GM23248 (cell line): Measurements from ENCODE around the gene MSANTD1. TPM values are rescaled to one million over a fixed set of nuclear protein-coding genes. Genes with fewer than 3 reads are reported as not detected.

Experiments
- DNase-seq: peaks from one replicate; pipeline ENCODE4 v3.0.0-alpha.2; 2015
- H2AFZ ChIP-seq: fragments of 200-600 bp; sonication (generic); 2 replicates; pipeline ENCODE4 v1.6.1; 2016; ENCODE audit warnings: antibody characterized with exemption
- H3F3A ChIP-seq: fragments of 200-600 bp; sonication (generic); 2 replicates; pipeline ENCODE4 v1.6.1; 2016; ENCODE audit warnings: mild to moderate bottlenecking, antibody characterized with exemption, mixed run types; ENCODE audit not compliant: insufficient read depth
- H3K27ac ChIP-seq: fragments of 200-600 bp; sonication (generic); 2 replicates; pipeline ENCODE4 v1.5.1; 2016; ENCODE audit warnings: mild to moderate bottlenecking
- H3K27me3 ChIP-seq: fragments of 200-600 bp; sonication (generic); replicated peaks from 2 replicates; pipeline ENCODE4 v1.6.1; 2016; ENCODE audit warnings: mild to moderate bottlenecking; ENCODE audit not compliant: insufficient read depth
- H3K36me3 ChIP-seq: fragments of 200-600 bp; sonication (generic); 2 replicates; pipeline ENCODE4 v1.6.1; 2016; ENCODE audit warnings: low read depth, mild to moderate bottlenecking
- H3K4me1 ChIP-seq: fragments of 200-600 bp; sonication (generic); 2 replicates; pipeline ENCODE4 v1.6.1; 2016; ENCODE audit warnings: mild to moderate bottlenecking; ENCODE audit not compliant: insufficient read depth
- H3K4me2 ChIP-seq: fragments of 200-600 bp; sonication (generic); one replicate; pipeline ENCODE4 v1.6.1; 2016; ENCODE audit warnings: mild to moderate bottlenecking; ENCODE audit not compliant: unreplicated experiment
- H3K4me3 ChIP-seq: fragments of 200-600 bp; sonication (generic); 2 replicates; pipeline ENCODE4 v1.5.1; 2016; ENCODE audit warnings: mild to moderate bottlenecking
- H3K79me2 ChIP-seq: fragments of 200-600 bp; sonication (generic); 2 replicates; pipeline ENCODE4 v1.6.1; 2016; ENCODE audit warnings: mild to moderate bottlenecking; ENCODE audit not compliant: insufficient read depth
- H3K9ac ChIP-seq: fragments of 200-600 bp; sonication (generic); 2 replicates; pipeline ENCODE4 v1.6.1; 2016; ENCODE audit warnings: mild to moderate bottlenecking
- H3K9me2 ChIP-seq: fragments of 200-600 bp; sonication (generic); 2 replicates; pipeline ENCODE4 v1.6.1; 2016; ENCODE audit warnings: mixed run types, mild to moderate bottlenecking, moderate library complexity; ENCODE audit not compliant: insufficient read depth
- H3K9me3 ChIP-seq: fragments of 200-600 bp; sonication (generic); one replicate; pipeline ENCODE4 v1.6.1; 2017; ENCODE audit warnings: low read depth
- H4K20me1 ChIP-seq: fragments of 200-600 bp; sonication (generic); 2 replicates; pipeline ENCODE4 v1.6.0; 2016; ENCODE audit not compliant: insufficient read depth
- EZH2 ChIP-seq: fragments of 200-600 bp; sonication (generic); IDR thresholded peaks from 2 replicates; pipeline ENCODE4 v1.6.1; 2018; ENCODE audit warnings: antibody characterized with exemption, mild to moderate bottlenecking; ENCODE audit not compliant: insufficient read depth, poor library complexity, severe bottlenecking
- EZH2phosphoT487 ChIP-seq: fragments of 200-600 bp; sonication (generic); IDR thresholded peaks from 2 replicates; pipeline ENCODE4 v1.6.1; 2018; ENCODE audit warnings: antibody characterized with exemption, moderate library complexity, mild to moderate bottlenecking, low read depth; ENCODE audit not compliant: insufficient read depth
- WGBS, 2 experiments: methylation state at CpG; one replicate each; pipeline ENCODE4 v1.1.6; 2015 to 2017; ENCODE audit warnings: low lambda C conversion rate in 2 of 2, low coverage in 1 of 2; ENCODE audit errors: missing lambda C conversion rate in 2 of 2; 5-methylcytosine and 5-hydroxymethylcytosine counted together
- in situ Hi-C: fragments of 300-500 bp; cut with MboI; formaldehyde crosslinking; loops from 2 replicates; pipeline ENCODE4 v1.15.0; 2020
- polyA plus RNA-seq: library from polyadenylated mRNA; unstranded; fragments of >200 nt; fragmentation: Nextera tagmentation; extraction: Ambion mirVana; gene quantifications from 2 replicates; pipeline ENCODE4 v1.2.1, GENCODE V29; 2016
- total RNA-seq: library from RNA; depleted of rRNA; stranded (reverse); fragments of >200 nt; shearing (Covaris generic); gene quantifications from 2 replicates; pipeline ENCODE4 v1.2.3, GENCODE V29; 2014

MSANTD1 gene
- total and polyA plus RNA-seq, 2 experiments from 2014 or later = not detected

- Histone ChIP-seq H3K9me2 (no peaks in the 10 kb centered on the region), H3K79me2 (no peaks in the 10 kb centered on the region), H3F3A (peaks cover 3% of the 10 kb centered on the region; the same call in 1 of the 2 replicates), H3K36me3 (no peaks in the 10 kb centered on the region), H2AFZ (no peak overlapping the region), H3K27me3 (no peaks in the 10 kb centered on the region), H3K9me3 (no peaks in the 10 kb centered on the region), H4K20me1 (no peaks in the 10 kb centered on the region), H3K4me1 (no peaks in the 10 kb centered on the region), H3K27ac (no peak overlapping the region), H3K9ac (no peak overlapping the region), H3K4me2 (no peak overlapping the region), H3K4me3 (no peak overlapping the region)
- no peak for TF ChIP-seq EZH2phosphoT487
- TF ChIP-seq EZH2 = no peak
- WGBS, 2 experiments = 48 to 50% methylated on average over 17 of the region's 17 CpGs
- in situ Hi-C loops = no loop called here
- DNase-seq = peak; percentile 68
These were observed 6.9 kb upstream of the MSANTD1 start for GRCh38 chr4:3241898-3242524.

GRCh38 chr4:3243136-3243780 is 5.7 kb upstream of the MSANTD1 start:
- DNase-seq = no peak
- no peak overlapping the region for H3K4me3 ChIP-seq
- H3K36me3 ChIP-seq = no peaks in the 10 kb centered on the region
- H2AFZ ChIP-seq = no peak overlapping the region
- no peak overlapping the region for H3K9ac ChIP-seq
- H3K9me2 ChIP-seq = no peaks in the 10 kb centered on the region
- H3K27me3 ChIP-seq = no peaks in the 10 kb centered on the region
- no peaks in the 10 kb centered on the region for H3K4me1 ChIP-seq
- in situ Hi-C loops = no loop called here
- no peaks in the 10 kb centered on the region for H3K9me3 ChIP-seq
- no peaks in the 10 kb centered on the region for H3K79me2 ChIP-seq
- WGBS, 2 experiments = 89% methylated on average over 21 to 23 of the region's 23 CpGs
- H3K27ac ChIP-seq = no peak overlapping the region
- peaks cover 3% of the 10 kb centered on the region; the same call in 1 of the 2 replicates for H3F3A ChIP-seq
- TF ChIP-seq EZH2phosphoT487 = no peak
- no peak for TF ChIP-seq EZH2
- no peaks in the 10 kb centered on the region for H4K20me1 ChIP-seq
- H3K4me2 ChIP-seq = no peak overlapping the region

- no peak overlapping the region for H3K9ac ChIP-seq
- no peak overlapping the region for H3K4me2 ChIP-seq
- H3F3A ChIP-seq = peaks cover 3% of the 10 kb centered on the region; the same call in 1 of the 2 replicates
- no peaks in the 10 kb centered on the region for H3K79me2 ChIP-seq
- TF ChIP-seq EZH2 (no peak), EZH2phosphoT487 (no peak)
- no peak for DNase-seq
- H3K9me3 ChIP-seq = no peaks in the 10 kb centered on the region
- no peaks in the 10 kb centered on the region for H3K36me3 ChIP-seq
- H3K9me2 ChIP-seq = no peaks in the 10 kb centered on the region
- no peak overlapping the region for H3K4me3 ChIP-seq
- in situ Hi-C loops = no loop called here
- no peak overlapping the region for H3K27ac ChIP-seq
- H3K4me1 ChIP-seq = no peaks in the 10 kb centered on the region
- H2AFZ ChIP-seq = no peak overlapping the region
- no peaks in the 10 kb centered on the region for H4K20me1 ChIP-seq
- 44 to 56% methylated on average over 1 of the region's 1 CpG for WGBS, 2 experiments
- no peaks in the 10 kb centered on the region for H3K27me3 ChIP-seq
These were observed 5.0 kb upstream of the MSANTD1 start for GRCh38 chr4:3244002-3244401.

GRCh38 chr4:3244747-3245146 is 4.2 kb upstream of the MSANTD1 start:
- no peaks in the 10 kb centered on the region for H3K9me3 ChIP-seq
- H3K4me3 ChIP-seq = no peak overlapping the region
- no peaks in the 10 kb centered on the region for H3K27me3 ChIP-seq
- no peak overlapping the region for H3K9ac ChIP-seq
- no peak for DNase-seq
- H2AFZ ChIP-seq = no peak overlapping the region
- H4K20me1 ChIP-seq = no peaks in the 10 kb centered on the region
- no peak overlapping the region for H3K27ac ChIP-seq
- H3K79me2 ChIP-seq = no peaks in the 10 kb centered on the region
- 82 to 85% methylated on average over 9 of the region's 9 CpGs for WGBS, 2 experiments
- no peak overlapping the region for H3K4me2 ChIP-seq
- no peak for TF ChIP-seq EZH2
- no peak for TF ChIP-seq EZH2phosphoT487
- no peaks in the 10 kb centered on the region for H3K9me2 ChIP-seq
- H3K4me1 ChIP-seq = no peaks in the 10 kb centered on the region
- peaks cover 3% of the 10 kb centered on the region; the same call in 1 of the 2 replicates for H3F3A ChIP-seq
- no peaks in the 10 kb centered on the region for H3K36me3 ChIP-seq
- in situ Hi-C loops = no loop called here
